Measurements from ENCODE around the gene DACH1.
"Not testable (repeated sequence)": the region's sequence is repeated elsewhere in the genome, so short reads cannot be mapped to it uniquely, and the experiment has no call there.

The DACH1 gene

GRCh38 chr13:71865874-71866334 is 1.1 kb downstream of the DACH1 start:
- no peak for DNase-seq

DNA sequence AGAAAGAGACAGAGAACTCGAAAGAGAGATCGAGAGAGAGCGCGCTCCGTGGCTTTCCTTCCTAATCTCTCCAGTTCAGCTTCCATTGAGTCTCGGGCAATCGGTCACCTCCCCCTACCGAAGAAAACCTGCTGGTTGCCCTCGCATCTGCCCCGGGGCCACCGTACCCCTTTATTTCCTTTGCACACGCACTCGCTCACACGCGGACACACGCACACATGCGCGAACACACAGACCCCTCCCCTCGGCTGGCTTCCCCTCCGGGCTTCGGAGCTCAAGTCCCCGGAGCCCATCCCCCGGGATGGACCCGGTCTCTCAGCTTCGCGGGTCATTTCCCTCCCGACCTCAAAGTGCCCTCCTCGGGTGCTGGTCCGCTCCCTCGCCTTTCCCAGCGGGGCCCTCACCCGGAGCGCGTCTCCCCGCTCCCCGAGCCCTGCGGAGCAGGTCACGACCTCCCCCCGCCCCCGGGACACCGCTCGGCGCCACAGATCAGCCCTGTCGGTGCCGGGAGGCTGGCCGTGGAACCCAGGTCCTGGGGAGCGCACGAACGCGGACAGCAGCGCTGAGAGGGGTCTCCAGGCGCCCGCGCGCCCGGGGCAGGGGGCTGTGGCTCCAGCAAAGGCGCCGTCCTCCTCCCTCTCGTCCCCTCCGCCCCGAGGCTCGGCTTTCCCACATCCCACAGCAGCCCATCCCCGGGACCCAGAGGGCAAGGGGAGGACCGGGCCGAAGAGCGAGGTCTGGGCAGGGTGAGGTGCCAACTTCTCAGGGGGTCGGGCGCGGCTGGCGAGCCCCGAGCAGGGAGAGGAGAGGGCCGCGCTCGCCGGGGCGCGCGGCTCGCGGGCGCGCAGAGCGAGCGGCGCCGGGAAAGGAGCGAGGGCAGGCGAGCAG is 1.8 kb downstream of the DACH1 start:
- no peak for DNase-seq

GRCh38 chr13:71864094-71864985 is 2.7 kb downstream of the DACH1 start:
- peak; percentile 4 for DNase-seq

GRCh38 chr13:71863254-71863865 is 3.6 kb downstream of the DACH1 start:
- DNase-seq, result no peak

DNA sequence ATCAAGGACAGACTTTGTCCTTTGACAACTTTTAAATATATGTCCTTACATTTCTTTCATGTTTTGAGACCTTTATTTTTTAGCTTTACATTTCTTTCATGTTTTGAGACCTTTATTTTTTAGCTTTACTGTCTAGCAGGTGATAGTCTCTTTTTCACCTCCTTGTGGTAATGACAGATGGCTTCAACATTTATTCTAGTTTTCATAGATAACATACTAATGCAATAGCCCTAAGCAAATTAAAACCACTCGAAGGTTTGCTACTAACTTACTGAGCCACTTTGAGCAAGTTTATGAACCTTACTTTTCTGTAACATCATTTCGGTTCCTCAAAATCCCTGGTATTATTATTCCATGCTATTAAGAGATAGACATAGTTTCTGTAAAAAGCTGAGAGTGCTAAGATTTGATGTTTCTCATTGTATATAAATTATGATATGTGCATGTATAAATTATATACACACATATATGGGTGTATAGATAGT is 4.5 kb downstream of the DACH1 start:
- DNase-seq, result no peak

DNA sequence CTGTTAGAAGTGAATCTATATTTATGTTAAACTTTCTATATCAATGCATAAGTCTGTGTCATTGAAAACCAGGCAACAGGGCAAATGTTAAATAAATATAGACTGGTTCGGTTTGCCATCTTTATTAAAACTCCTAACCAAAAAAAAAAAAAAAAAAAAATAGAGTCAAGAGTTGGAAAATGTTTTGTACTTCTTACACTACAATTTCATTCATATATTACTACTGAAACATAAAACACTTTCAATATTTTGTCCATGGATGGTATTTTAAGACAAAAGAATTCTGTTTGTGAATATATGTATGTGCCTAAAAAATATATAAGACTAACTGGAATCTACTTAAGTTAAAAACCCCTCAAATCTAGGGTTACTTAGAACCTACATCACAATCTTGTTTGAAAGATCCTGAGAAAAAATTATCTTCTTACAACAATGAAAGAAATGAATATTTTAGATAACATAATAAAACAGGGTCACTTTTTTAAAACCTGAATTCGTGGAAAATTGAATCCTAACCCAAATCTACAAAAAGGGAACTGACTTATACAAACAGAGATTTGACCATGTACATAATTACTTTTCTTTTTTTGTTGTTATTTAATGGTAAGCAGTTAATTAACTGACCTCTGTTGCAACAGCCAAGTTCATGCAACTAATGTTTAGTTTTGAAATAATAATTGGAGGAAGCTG is 5.1 kb downstream of the DACH1 start:
- no peak for DNase-seq

GRCh38 chr13:71860547-71861138 is 6.4 kb downstream of the DACH1 start:
- DNase-seq, result no peak

DNA sequence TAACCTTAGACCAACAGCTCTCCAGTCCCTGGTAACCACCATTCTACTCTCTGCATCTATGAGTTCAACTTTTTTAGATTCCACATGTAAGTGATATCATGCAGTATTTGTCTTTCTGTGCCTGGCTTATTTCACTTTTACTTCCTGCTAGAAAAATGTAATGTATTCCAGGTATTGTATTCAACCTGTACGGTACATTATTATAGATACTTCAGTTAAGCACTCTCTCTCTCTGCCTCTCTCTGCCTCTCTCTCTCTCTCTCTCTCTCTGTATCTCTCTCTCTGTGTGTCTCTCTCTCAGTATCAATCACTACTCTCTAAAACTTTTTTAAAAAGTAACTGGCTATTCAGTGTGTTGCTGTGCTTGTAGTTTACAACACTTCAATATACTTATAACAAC is 8.4 kb downstream of the DACH1 start:
- DNase-seq, result no peak

DNA sequence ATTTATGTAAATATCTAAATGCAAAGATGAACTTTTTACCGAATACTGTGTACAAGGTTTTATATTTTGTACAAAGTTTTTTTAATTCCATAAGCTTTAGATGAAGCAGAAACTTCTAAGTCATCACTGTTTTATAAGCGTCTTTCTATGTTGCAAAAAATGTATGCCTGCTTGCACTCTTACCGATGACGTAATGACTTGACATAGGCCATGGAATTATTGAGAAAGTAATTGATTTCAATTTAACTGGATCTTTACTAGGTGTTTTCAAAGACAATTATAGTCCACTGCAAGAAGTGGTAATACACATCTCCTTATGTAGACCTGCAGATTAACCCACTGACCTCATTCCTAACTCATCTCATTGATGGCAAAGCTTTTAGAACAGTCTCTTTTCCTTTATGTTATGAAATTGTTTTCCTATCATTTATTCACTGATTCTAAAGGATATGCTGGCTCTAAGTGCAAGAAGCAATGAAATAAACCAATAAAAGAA is 10.4 kb downstream of the DACH1 start:
- DNase-seq, result no peak

GRCh38 chr13:71854401-71854800 is 12.6 kb downstream of the DACH1 start:
- DNase-seq, result no peak

DNA sequence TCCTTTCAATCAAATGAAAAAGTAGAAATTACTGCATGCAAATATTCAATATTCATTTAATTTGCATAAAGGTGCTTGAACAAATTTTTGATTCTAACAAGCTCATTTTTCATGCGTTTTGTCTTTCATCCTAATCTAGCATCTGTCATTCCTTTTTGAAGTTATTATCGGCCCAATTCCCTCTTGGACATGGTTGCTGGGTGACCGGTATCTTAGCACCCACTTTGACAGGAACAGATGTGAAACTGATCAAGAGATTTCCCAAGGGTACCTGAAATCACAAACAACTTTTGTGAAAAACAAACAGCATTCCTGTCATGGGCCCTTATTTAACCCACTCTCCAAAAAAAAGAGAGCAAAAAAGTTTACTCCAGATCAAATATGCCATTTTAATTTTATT is 13.3 kb downstream of the DACH1 start:
- DNase-seq, result no peak

GRCh38 chr13:71852736-71853135 is 14.3 kb downstream of the DACH1 start:
- DNase-seq, result no peak

DNA sequence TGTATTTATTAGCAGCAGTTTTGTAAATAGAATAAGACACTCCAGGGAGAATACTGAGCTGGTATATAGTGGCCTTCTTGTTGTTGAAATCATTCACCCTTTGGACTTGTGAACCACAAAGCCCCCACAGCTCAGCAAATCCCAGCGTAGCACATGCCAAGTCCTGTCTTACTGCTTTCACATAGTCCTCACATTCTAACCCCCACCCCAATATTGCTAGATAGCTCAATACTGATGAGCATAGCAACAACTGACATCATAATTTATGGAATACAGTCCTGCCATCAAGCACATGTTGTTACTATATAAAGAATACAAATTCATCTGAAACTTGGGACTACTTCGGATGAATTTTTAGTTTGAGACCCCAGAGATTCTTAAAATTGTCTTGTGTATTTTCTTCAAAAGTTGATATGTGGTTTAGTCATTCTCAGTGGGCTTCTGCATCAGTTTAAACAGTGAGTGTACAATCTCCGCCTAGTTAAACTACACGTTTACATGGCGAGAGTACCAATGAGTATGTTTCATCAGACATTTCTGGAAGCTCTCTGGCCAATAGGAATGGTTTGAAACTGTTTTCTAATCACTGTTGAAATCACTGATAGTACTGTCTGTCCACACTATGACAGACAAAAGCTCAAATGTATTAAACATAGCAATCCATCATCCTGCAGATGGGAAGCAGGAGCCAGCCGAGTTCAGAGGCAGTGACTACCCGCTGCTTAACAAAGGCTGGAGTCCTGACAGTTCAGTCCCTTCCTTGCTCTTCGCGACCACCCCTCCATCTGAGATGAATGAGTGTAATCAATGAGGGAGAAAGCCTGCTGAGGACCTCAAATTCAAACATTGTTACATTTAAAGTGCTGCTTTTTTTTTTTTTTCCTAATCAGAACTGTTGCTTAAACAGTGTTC is 15.2 kb downstream of the DACH1 start:
- no peak for DNase-seq

DNA sequence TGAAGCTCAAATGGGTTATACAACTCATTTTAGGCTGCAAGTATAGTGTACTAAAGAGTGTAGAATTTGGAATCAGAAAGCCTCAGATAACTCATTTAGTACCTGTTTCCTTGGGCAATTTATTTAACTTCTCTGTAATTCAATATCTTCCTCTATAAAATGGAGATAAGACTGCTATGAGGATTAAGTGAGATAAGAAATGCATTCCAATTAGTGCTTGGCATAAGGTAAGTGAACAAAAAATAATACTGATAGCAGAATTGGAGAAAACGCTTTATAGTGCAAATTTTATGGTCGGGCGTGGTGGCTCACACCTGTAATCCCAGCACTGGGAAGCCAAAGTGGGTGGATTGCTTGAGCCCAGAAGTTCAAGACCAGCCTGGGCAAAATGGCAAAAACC is 25.0 kb downstream of the DACH1 start:
- no peak for DNase-seq

DNA sequence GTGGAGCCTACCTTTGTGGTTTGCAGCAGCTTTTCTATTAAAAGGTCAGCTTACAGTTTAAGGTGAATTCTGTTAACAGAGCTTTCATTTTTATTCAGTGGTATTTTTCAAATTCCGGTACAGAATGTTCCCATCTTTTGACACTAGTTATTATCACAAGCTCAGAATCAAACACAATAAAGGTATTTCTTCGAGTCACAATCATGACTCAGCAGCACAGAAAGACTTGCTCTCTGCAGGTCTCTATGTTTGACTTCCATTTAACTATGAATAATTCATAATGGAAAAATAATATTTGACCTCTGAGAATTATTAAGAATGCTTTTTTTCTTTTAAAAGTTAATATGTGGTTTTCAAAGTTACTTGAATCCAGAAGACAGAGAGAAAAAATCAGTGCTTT is 28.2 kb downstream of the DACH1 start:
- DNase-seq, result no peak

- DNase-seq, result not testable (repeated sequence)
Measured at GRCh38 chr13:71837582-71837981, 29.4 kb downstream of the DACH1 start.

- DNase-seq, result no peak
Measured at GRCh38 chr13:71831716-71832115, 35.3 kb downstream of the DACH1 start.

- no peak for DNase-seq
Measured at GRCh38 chr13:71830736-71831135, 36.3 kb downstream of the DACH1 start.

- DNase-seq, result no peak
Measured at GRCh38 chr13:71830323-71830722, 36.7 kb downstream of the DACH1 start.

DNA sequence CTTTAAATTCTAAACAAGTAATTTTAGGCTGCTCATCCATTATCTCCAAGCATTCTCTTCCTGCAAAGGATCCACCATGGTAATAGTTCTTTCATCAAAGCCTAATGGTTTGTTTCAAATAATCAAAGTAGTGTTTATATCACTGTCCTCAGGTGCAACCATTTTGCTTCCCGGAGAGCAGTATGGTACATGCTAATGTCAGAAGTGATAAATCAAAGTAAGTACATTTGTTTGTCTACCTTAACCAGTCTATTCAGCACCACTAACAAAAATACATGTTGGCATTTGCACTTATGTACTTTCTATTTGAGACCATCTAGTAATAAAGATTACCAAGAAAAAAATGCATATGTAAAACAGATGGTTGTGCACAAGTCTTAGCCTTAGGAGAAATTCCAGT is 37.5 kb downstream of the DACH1 start:
- no peak for DNase-seq

DNA sequence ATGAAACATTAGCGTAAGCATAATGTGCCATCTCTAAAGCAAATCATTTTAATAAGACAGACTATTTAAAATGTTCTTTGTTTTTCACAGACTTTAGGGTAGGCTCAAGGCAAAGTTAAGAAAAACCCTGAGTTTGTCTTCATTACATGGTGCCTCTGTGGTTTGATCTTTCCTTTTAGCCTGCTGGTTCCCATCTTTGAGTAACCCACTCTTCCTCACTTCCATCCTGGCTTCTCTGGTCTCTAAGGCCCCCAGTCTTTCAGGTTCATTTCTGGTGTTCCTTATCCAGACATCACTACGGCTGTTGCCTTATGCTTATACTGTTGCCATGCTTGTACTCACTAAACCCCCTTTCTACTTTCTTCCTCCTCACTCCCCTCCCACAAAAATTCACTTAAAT is 38.4 kb downstream of the DACH1 start:
- DNase-seq, result no peak
